Measurements from ENCODE around the gene GGT1.
A peak's percentile ranks its signal among the peaks of the same experiment; 100 is the strongest.
"Not testable (repeated sequence)": the region's sequence is repeated elsewhere in the genome, so short reads cannot be mapped to it uniquely, and the experiment has no call there.

The GGT1 gene

DNA sequence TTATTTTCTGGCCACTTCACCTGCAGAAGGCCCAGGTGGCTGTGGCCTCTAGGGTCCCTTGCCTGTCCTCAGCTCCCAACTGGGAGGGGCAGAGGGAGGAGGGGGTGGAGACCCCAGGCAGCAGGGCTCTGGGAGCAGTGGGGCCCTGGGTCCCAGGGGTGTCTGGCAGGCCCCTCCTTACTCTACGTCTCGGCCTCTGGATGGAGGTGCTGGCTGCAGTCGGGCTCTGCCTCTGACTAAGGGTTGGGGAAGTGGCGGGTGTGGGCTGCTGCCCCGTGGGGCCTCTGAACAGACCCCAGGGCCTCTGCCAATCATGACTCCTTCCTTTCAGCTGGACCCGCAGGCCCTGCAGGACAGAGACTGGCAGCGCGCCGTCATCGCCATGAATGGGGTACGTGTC is 41.4 kb downstream of the GGT1 start:
- DNase-seq: not testable (repeated sequence)

DNA sequence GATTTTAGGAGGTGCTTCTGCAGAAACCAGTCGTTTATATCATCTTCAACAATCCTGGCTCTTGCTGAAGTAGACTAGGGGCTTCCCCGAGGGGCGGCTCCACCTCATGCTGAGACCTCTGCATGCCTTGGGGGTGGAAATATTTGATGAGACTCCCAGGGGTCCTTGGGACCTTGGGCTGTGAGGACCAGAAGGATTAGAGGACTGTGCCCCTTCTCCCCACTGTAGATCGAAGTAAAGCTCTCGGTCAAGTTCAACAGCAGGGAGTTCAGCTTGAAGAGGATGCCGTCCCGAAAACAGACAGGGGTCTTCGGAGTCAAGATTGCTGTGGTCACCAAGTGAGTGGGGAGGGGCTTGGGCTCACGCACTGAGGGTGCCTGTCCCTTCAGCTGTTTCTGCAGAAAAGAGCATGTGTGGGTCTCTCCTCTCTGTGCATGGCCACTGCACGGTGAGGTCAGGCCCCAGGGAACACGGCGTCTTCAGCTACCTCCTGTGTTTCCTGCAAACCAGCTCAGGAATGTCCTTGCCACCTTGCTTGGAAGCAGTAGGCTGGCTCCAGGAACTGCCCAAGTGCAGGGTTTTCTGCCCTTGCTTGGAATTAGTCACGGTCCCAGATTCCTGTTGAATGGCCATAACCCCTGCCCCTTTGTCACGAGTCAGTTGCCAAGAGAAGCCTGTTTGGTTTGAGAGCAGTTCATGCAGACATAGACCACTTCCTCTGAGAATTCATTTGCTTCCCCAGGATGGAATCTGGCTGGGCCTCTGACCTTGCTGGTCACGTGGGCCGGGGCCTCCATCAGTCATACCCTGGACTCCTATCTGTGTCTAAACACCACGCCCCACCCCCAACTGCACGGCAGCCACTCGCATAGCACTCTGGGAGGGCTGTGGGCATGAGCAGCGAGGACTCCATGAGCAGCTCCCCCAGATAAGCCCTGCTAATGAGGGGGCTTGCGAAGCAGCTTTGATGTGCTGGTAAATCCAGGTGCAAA is 42.7 kb downstream of the GGT1 start:
- DNase-seq: not testable (repeated sequence)

DNA sequence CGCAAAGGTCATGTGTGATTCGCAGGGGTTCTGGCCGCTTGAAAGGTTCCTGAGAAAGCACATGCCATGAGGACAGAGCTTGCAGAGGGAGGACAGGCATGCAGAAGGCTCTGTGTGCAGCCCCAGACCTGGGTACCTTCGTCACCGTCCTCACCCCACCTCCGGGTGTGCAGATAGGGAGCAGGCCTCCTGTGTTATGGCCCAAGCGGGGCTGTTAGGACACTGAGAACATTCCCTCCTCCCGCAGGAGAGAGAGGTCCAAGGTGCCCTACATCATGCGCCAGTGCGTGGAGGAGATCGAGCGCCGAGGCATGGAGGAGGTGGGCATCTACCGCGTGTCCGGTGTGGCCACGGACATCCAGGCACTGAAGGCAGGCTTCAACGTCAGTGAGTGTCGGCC is 43.8 kb downstream of the GGT1 start:
- DNase-seq: not testable (repeated sequence)

DNA sequence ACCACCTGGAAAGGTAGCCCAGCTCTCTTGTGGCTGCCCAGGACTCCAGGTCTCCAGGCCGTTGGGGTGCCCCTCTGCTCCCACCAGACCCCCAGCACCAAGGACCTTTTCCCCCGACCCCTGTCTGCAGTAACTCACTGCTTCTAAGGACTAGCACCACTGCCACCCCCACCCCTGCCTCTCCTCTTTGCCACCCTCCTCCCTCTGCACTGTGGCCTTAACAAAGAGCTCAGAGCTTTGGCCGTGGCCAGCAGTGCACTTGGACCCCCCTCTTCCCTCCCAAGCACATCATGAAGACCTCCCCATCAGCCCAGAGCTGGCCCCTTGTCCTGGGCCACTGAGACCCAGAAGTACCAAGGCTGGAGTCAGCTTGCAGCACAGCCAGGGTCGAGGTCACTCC is 46.4 kb downstream of the GGT1 start:
- DNase-seq: not testable (repeated sequence)

DNA sequence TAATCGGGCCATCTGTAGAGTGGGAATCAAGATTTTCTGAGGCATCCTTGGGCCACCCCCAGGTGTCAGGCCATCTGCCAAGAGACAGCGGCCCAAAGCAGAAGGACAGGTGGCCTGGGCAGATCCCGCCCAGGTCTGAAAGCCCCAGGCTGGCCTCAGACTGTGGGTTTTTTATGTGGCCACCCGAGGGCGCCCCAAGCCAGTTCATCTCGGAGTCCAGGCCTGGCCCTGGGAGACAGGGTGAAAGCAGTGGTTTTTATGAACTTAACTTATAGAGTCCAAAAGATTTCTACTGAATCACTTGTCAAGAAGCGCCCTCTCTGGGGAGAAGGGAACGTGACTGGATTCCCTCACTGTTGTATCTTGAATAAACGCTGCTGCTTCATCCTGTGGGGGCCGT is 47.9 kb downstream of the GGT1 start:
- DNase-seq: peak; percentile 66

DNA sequence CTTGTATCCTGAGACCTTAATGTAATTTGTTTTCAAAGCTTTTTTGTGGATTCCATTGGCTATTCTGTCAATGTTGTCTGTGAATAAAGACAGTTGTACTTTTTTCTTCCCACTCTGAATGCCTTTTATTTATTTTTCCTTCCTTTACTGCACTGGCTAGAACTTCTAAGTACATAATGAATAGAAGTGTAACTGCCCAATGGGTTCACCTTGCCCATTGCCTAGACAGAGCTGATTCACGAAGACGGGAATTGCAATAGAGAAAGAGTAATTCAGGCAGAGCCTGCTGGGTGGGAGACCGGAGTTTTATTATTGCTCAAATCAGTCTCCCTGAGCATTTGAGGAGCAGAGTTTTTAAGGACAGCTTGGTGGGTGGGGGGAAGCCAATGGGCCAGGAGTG is 62.4 kb downstream of the GGT1 start:
- DNase-seq: not testable (repeated sequence)

DNA sequence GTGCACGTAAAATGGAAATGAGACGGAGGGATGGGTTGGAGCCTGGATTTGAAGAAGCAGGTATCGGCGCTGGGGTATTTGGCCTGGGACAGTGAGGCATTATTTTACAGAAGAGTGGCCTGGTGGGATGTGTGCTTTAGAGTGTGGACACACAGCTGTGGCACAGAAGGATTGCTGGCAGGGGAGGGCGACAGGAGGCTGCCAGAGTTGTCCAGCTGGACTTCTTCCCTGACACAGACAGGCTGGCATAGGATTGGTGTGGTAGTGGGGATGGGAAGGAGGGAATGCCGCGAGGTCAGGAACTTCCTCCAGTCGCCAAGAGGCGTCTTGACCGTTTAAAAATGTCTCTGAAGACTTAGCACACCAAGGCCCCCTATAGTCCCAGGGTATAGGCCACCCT is 64.9 kb downstream of the GGT1 start:
- DNase-seq: not testable (repeated sequence)

DNA sequence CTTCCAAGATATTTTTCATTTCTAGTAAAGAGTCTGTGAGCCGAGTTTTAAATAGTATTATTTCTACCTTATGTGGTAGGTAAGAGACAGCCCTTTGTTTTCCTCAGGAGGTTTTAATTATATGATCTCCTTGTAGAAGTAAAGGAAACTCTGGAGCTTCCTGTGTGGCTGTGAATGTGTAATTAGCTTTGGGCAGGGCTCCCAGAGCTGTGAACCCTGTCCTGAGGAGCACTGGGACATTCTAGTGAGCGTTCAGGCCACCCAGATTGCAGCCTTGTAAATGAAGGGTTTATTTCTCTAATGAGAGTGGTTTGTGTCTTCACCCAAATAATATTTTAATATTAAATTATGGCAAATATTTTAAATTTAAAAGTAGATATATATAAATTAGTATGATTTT is 69.5 kb downstream of the GGT1 start:
- DNase-seq: not testable (repeated sequence)
